Measurements from ENCODE around the gene STAT5A.

- TF ChIP-seq CTCF (IDR thresholded peaks at IDR 0.05) (no peak), POLR2A (IDR thresholded peaks at IDR 0.05) (no peak), EP300 (IDR thresholded peaks at IDR 0.05) (no peak), POLR2AphosphoS5 (IDR thresholded peaks at IDR 0.05) (no peak)
These were observed 44.8 kb downstream of the STAT5A start for GRCh38 chr17:42333053-42333452.
